Activated CD8-positive, alpha-beta memory T cell treated with anti-CD3 and anti-CD28 coated beads, Interleukin-2, amount 10 ng/mL, durations not matched to agents 7 days and 5 days (primary cell): Measurements from ENCODE around the gene CIB1. TPM values are rescaled to one million over a fixed set of nuclear protein-coding genes. Genes with fewer than 3 reads are reported as not detected.

Experiments
- ATAC-seq: fragments of 150-1000 bp; cut with Tn5 transposase; one replicate; pipeline ENCODE4 v1.10.0; 2021; ENCODE audit warnings: moderate library complexity
- CTCF ChIA-PET: fragments of 350-600 bp; sonication (Branson Sonifier 250); formaldehyde crosslinking; loops from one replicate; lab custom pipeline; 2021; ENCODE audit warnings: antibody characterized with exemption; lab: Charles Lee
- DNase-seq: peaks from one replicate; pipeline ENCODE4 v3.0.0-alpha.2; 2020
- H3K27ac Mint-ChIP-seq: one replicate; pipeline ENCODE4 v1.8.0; 2021; ENCODE audit warnings: mild to moderate bottlenecking, mixed read lengths
- H3K27me3 Mint-ChIP-seq: one replicate; pipeline ENCODE4 v1.8.0; 2021; ENCODE audit warnings: mixed read lengths
- H3K36me3 Mint-ChIP-seq: one replicate; pipeline ENCODE4 v1.8.0; 2021; ENCODE audit warnings: mild to moderate bottlenecking, mixed read lengths
- H3K4me1 Mint-ChIP-seq: one replicate; pipeline ENCODE4 v1.8.0; 2021; ENCODE audit warnings: mixed read lengths
- H3K4me3 Mint-ChIP-seq: one replicate; pipeline ENCODE4 v1.8.0; 2021; ENCODE audit warnings: mild to moderate bottlenecking, moderate library complexity, mixed read lengths
- H3K9me3 Mint-ChIP-seq: one replicate; pipeline ENCODE4 v1.8.0; 2022; ENCODE audit warnings: low read depth, mixed read lengths
- total RNA-seq, 2 experiments: library from RNA; stranded (reverse); gene quantifications; one replicate each; pipeline ENCODE4 v1.2.3, GENCODE V29; 2021

The CIB1 gene
- total RNA-seq, 2 experiments from 2014 or later, result 120 to 127 TPM

GRCh38 chr15:90222547-90222946 is 11.2 kb downstream of the CIB1 start:
- no peaks in the 10 kb centered on the region for H3K9me3 Mint-ChIP-seq

GRCh38 chr15:90221246-90221900 is 12.4 kb downstream of the CIB1 start:
- H3K4me3 Mint-ChIP-seq, result no peak overlapping the region
- CTCF ChIA-PET, result interaction anchor here (0.6 to 3.2 kb wide), 25 partner anchors 10 to 323 kb away, joined by 3 to 35 read pairs (median 4); partner anchors contain the start of genes CIB1, GDPGP1, IDH2 and SEMA4B
- H3K4me1 Mint-ChIP-seq, result peaks cover 17% of the 10 kb centered on the region
- no peak for DNase-seq
- ATAC-seq, result peak; percentile 25
- no peaks in the 10 kb centered on the region for H3K36me3 Mint-ChIP-seq
- H3K27me3 Mint-ChIP-seq, result no peaks in the 10 kb centered on the region
- H3K27ac Mint-ChIP-seq, result no peak overlapping the region
- H3K9me3 Mint-ChIP-seq, result no peaks in the 10 kb centered on the region

More at GRCh38 chr15:90222547-90222946, 11.2 kb downstream of the CIB1 start:
- CTCF ChIA-PET, result interaction anchor here (2.6 to 3.0 kb wide), 2 partner anchors 22 to 80 kb away, joined by 11 to 27 read pairs; partner anchors contain the start of gene SEMA4B
- Mint-ChIP-seq H3K36me3 (no peaks in the 10 kb centered on the region), H3K27me3 (no peaks in the 10 kb centered on the region), H3K4me1 (peaks cover 11% of the 10 kb centered on the region), H3K4me3 (no peak overlapping the region), H3K27ac (no peak overlapping the region)
- DNase-seq (no peak), ATAC-seq (no peak)

GRCh38 chr15:90219421-90220141 is 14.2 kb downstream of the CIB1 start:
- ATAC-seq, result peak; percentile 76
- peaks cover 22% of the 10 kb centered on the region for H3K4me1 Mint-ChIP-seq
- DNase-seq, result peak; percentile 58

GRCh38 chr15:90217671-90218394 is 15.9 kb downstream of the CIB1 start:
- H3K36me3 Mint-ChIP-seq, result peaks cover 1% of the 10 kb centered on the region
- peaks cover 23% of the 10 kb centered on the region for H3K4me1 Mint-ChIP-seq
- DNase-seq (no peak), ATAC-seq (no peak)
- H3K9me3 Mint-ChIP-seq, result no peaks in the 10 kb centered on the region
- H3K4me3 Mint-ChIP-seq, result no peak overlapping the region
- H3K27me3 Mint-ChIP-seq, result no peaks in the 10 kb centered on the region
- CTCF ChIA-PET, result interaction anchor here (0.8 to 1.5 kb wide), 3 partner anchors 17 to 90 kb away, joined by 3 to 7 read pairs (median 3); partner anchors contain the start of gene SEMA4B
- H3K27ac Mint-ChIP-seq, result no peak overlapping the region

More at GRCh38 chr15:90219421-90220141, 14.2 kb downstream of the CIB1 start:
- H3K27ac Mint-ChIP-seq, result no peak overlapping the region
- no peaks in the 10 kb centered on the region for H3K27me3 Mint-ChIP-seq
- H3K9me3 Mint-ChIP-seq, result no peaks in the 10 kb centered on the region
- no peak overlapping the region for H3K4me3 Mint-ChIP-seq
- CTCF ChIA-PET, result interaction anchor here (0.8 to 3.2 kb wide), 5 partner anchors 12 to 76 kb away, joined by 3 to 35 read pairs (median 10); partner anchors contain the start of genes CIB1, GDPGP1 and SEMA4B
- H3K36me3 Mint-ChIP-seq, result peaks cover 1% of the 10 kb centered on the region

GRCh38 chr15:90214553-90215196 is 19.1 kb downstream of the CIB1 start:
- CTCF ChIA-PET, result interaction anchor here (0.6 to 1.3 kb wide), 7 partner anchors 16 to 115 kb away, joined by 3 to 11 read pairs (median 4); partner anchors contain the start of gene TTLL13
- Mint-ChIP-seq H3K4me1 (peaks cover 40% of the 10 kb centered on the region), H3K9me3 (no peaks in the 10 kb centered on the region), H3K4me3 (no peak overlapping the region), H3K36me3 (peaks cover 1% of the 10 kb centered on the region), H3K27me3 (no peaks in the 10 kb centered on the region), H3K27ac (no peak overlapping the region)
- ATAC-seq, result no peak
- DNase-seq, result no peak

- Mint-ChIP-seq H3K36me3 (peaks cover 1% of the 10 kb centered on the region), H3K27ac (no peak overlapping the region), H3K4me3 (no peak overlapping the region), H3K9me3 (no peaks in the 10 kb centered on the region), H3K27me3 (no peaks in the 10 kb centered on the region), H3K4me1 (peaks cover 41% of the 10 kb centered on the region)
- ATAC-seq (no peak), DNase-seq (no peak)
- CTCF ChIA-PET, result interaction anchor here (0.7 to 1.1 kb wide), 3 partner anchors 17 to 325 kb away, joined by 3 to 7 read pairs (median 4); no protein-coding TSS in a partner anchor
Measured at GRCh38 chr15:90213818-90214204, 19.9 kb downstream of the CIB1 start.

GRCh38 chr15:90213122-90213817 is 20.5 kb downstream of the CIB1 start:
- H3K36me3 Mint-ChIP-seq, result peaks cover 1% of the 10 kb centered on the region
- no peak overlapping the region for H3K27ac Mint-ChIP-seq
- H3K4me3 Mint-ChIP-seq, result no peak overlapping the region
- DNase-seq (no peak), ATAC-seq (no peak)
- no peaks in the 10 kb centered on the region for H3K27me3 Mint-ChIP-seq
- no peaks in the 10 kb centered on the region for H3K9me3 Mint-ChIP-seq
- CTCF ChIA-PET, result interaction anchor here (0.7 kb wide), 1 partner anchor 326 kb away, joined by 3 read pairs; no protein-coding TSS in a partner anchor
- peaks cover 41% of the 10 kb centered on the region for H3K4me1 Mint-ChIP-seq

GRCh38 chr15:90212221-90213098 is 21.3 kb downstream of the CIB1 start:
- H3K9me3 Mint-ChIP-seq, result no peaks in the 10 kb centered on the region
- H3K36me3 Mint-ChIP-seq, result peaks cover 1% of the 10 kb centered on the region
- H3K27me3 Mint-ChIP-seq, result no peaks in the 10 kb centered on the region
- peaks cover 38% of the 10 kb centered on the region for H3K4me1 Mint-ChIP-seq
- no peak overlapping the region for H3K27ac Mint-ChIP-seq
- no peak for DNase-seq
- CTCF ChIA-PET, result interaction anchor here (2.0 kb wide), 1 partner anchor 9 kb away, joined by 4 read pairs; no protein-coding TSS in a partner anchor
- no peak overlapping the region for H3K4me3 Mint-ChIP-seq
- no peak for ATAC-seq

- no peak for ATAC-seq
- CTCF ChIA-PET, result interaction anchor here (2.0 kb wide), 1 partner anchor 10 kb away, joined by 4 read pairs; no protein-coding TSS in a partner anchor
Measured at GRCh38 chr15:90211440-90212143, 22.1 kb downstream of the CIB1 start.

GRCh38 chr15:90211009-90211408 is 22.7 kb downstream of the CIB1 start:
- Mint-ChIP-seq H3K36me3 (no peaks in the 10 kb centered on the region), H3K4me3 (no peak overlapping the region), H3K4me1 (peaks cover 30% of the 10 kb centered on the region), H3K9me3 (no peaks in the 10 kb centered on the region), H3K27ac (no peak overlapping the region), H3K27me3 (no peaks in the 10 kb centered on the region)
- CTCF ChIA-PET, result interaction anchor here (2.0 kb wide), 1 partner anchor 10 kb away, joined by 4 read pairs; no protein-coding TSS in a partner anchor
- no peak for ATAC-seq
- DNase-seq, result no peak

More at GRCh38 chr15:90211440-90212143, 22.1 kb downstream of the CIB1 start:
- Mint-ChIP-seq H3K27me3 (no peaks in the 10 kb centered on the region), H3K4me3 (no peak overlapping the region), H3K9me3 (no peaks in the 10 kb centered on the region), H3K4me1 (peaks cover 33% of the 10 kb centered on the region), H3K36me3 (peaks cover 1% of the 10 kb centered on the region), H3K27ac (no peak overlapping the region)
- no peak for DNase-seq

GRCh38 chr15:90210593-90210992 is 23.1 kb downstream of the CIB1 start:
- peaks cover 30% of the 10 kb centered on the region for H3K4me1 Mint-ChIP-seq
- DNase-seq, result no peak
- no peaks in the 10 kb centered on the region for H3K9me3 Mint-ChIP-seq
- H3K4me3 Mint-ChIP-seq, result no peak overlapping the region
- no peak for ATAC-seq
- CTCF ChIA-PET, result interaction anchor here (1.2 to 2.0 kb wide), 2 partner anchors 10 to 11 kb away, joined by 4 read pairs; partner anchors contain the start of gene SEMA4B
- H3K27ac Mint-ChIP-seq, result no peak overlapping the region
- no peaks in the 10 kb centered on the region for H3K27me3 Mint-ChIP-seq
- H3K36me3 Mint-ChIP-seq, result no peaks in the 10 kb centered on the region
